PC-9 (cell line): ENCODE results near the gene SP2. TPM values are rescaled to one million over a fixed set of nuclear protein-coding genes. Genes with fewer than 3 reads are reported as not detected.

Experiments used
- Bru-seq: library from RNA; stranded (reverse); fragments of 400-500 nt; gene quantifications from one replicate; lab custom pipeline; 2021; lab: Mats Ljungman, UMichigan
- BruChase-seq, 2 experiments: library from RNA; stranded (reverse); fragments of 400-500 nt; gene quantifications; one replicate each; lab custom pipeline; 2021; lab: Mats Ljungman, UMichigan
- BruUV-seq: library from RNA; stranded (reverse); fragments of 400-500 nt; replicated peaks from 2 replicates; lab custom pipeline; 2021; lab: Mats Ljungman, UMichigan
- CTCF ChIA-PET: fragments of 300-600 bp; sonication (Branson Sonifier 250); formaldehyde crosslinking; loops from one replicate; lab custom pipeline; 2022; ENCODE audit warnings: antibody characterized with exemption; lab: Charles Lee
- POLR2A ChIA-PET: fragments of 300-600 bp; sonication (Branson Sonifier 250); formaldehyde crosslinking; loops from one replicate; lab custom pipeline; 2022; ENCODE audit warnings: antibody characterized with exemption; ENCODE audit not compliant: unreplicated experiment; lab: Charles Lee
- DNase-seq, 2 experiments: peaks; one replicate each; pipeline versions ENCODE4 v3.0.0 to v3.0.0-alpha.2; 2015 to 2022; ENCODE audit warnings: mixed read lengths in 1 of 2
- H2AFZ ChIP-seq: fragments of 200-600 bp; sonication (generic); 2 replicates; pipeline ENCODE4 v1.8.1; 2017; ENCODE audit warnings: antibody characterized with exemption
- H3F3A ChIP-seq: fragments of 200-600 bp; sonication (generic); 2 replicates; pipeline ENCODE4 v1.8.1; 2017; ENCODE audit warnings: antibody characterized with exemption, mild to moderate bottlenecking, low read depth; ENCODE audit not compliant: insufficient read depth
- H3K27ac ChIP-seq: fragments of 200-600 bp; sonication (generic); 2 replicates; pipeline ENCODE4 v1.6.1; 2016; ENCODE audit warnings: mixed run types
- H3K27me3 ChIP-seq: fragments of 200-600 bp; sonication (generic); 2 replicates; pipeline ENCODE4 v1.6.1; 2016; ENCODE audit warnings: low read depth, mixed run types; ENCODE audit not compliant: insufficient read depth
- H3K36me3 ChIP-seq: fragments of 200-600 bp; sonication (generic); 2 replicates; pipeline ENCODE4 v1.6.1; 2016; ENCODE audit warnings: low read depth, mixed run types
- H3K4me1 ChIP-seq: fragments of 200-600 bp; sonication (generic); replicated peaks from 2 replicates; pipeline ENCODE4 v1.6.1; 2016; ENCODE audit warnings: mixed run types; ENCODE audit not compliant: insufficient read depth
- H3K4me2 ChIP-seq: fragments of 200-600 bp; sonication (generic); 2 replicates; pipeline ENCODE4 v1.6.1; 2017; ENCODE audit warnings: mixed run types
- H3K4me3 ChIP-seq: fragments of 200-600 bp; sonication (generic); 2 replicates; pipeline ENCODE4 v1.6.1; 2016; ENCODE audit warnings: mixed run types
- H3K79me2 ChIP-seq: fragments of 200-600 bp; sonication (generic); 2 replicates; pipeline ENCODE4 v1.6.1; 2017; ENCODE audit warnings: low read depth, mixed run types
- H3K9me2 ChIP-seq: fragments of 200-600 bp; sonication (generic); 2 replicates; pipeline ENCODE4 v1.8.1; 2017; ENCODE audit warnings: mild to moderate bottlenecking; ENCODE audit not compliant: insufficient read depth
- H3K9me3 ChIP-seq: fragments of 200-600 bp; sonication (generic); 2 replicates; pipeline ENCODE4 v1.8.1; 2016; ENCODE audit warnings: low read depth; ENCODE audit not compliant: insufficient read depth
- H4K20me1 ChIP-seq: fragments of 200-600 bp; sonication (generic); 2 replicates; pipeline ENCODE4 v1.8.1; 2017; ENCODE audit not compliant: insufficient read depth
- CTCF ChIP-seq: fragments of 200-600 bp; sonication (generic); conservative IDR thresholded peaks from 2 replicates; pipeline ENCODE4 v1.6.1; 2017; ENCODE audit warnings: mixed run types, antibody characterized with exemption, mild to moderate bottlenecking, moderate library complexity
- EZH2 ChIP-seq: fragments of 200-600 bp; sonication (generic); IDR thresholded peaks from 2 replicates; pipeline ENCODE4 v1.8.0; 2017; ENCODE audit warnings: antibody characterized with exemption, low read depth
- intact Hi-C: fragments of 100-400 bp; cut with micrococcal nuclease; formaldehyde crosslinking; loops from one replicate; pipeline ENCODE4 v1.10.0; 2022; ENCODE audit not compliant: unreplicated experiment
- long read RNA-seq: library from polyadenylated mRNA; stranded (forward); transcript quantifications from one replicate; pipeline ENCODE4 v2.0.0, GENCODE V29; 2022
- total RNA-seq: library from RNA; stranded (reverse); gene quantifications from 2 replicates; pipeline ENCODE4 v1.2.3, GENCODE V29; 2021

Gene SP2
- total RNA-seq, result 13.5 and 18.0 TPM in 2 replicates
- Bru-seq, nascent RNA, result percentile 79 among the genes with signal in this experiment
- percentile 63 among the genes with signal in this experiment for BruChase-seq, experiment 1, labeled RNA remaining after a 2-hour chase
- BruChase-seq, experiment 2, labeled RNA remaining after a 6-hour chase, result percentile 79 among the genes with signal in this experiment
- long read RNA-seq, transcript SP2-201 (7 exons, 3,112 nt), result major isoform, 9 of 13 reads
- long read RNA-seq, partial matches to known transcripts, result 1 of 13 reads
- long read RNA-seq, other reads (novel, unspliced or antisense), result 3 of 13 reads

GRCh38 chr17:47895856-47896671, at the start of gene SP2:
Gene SP2, plus strand, starts transcription at chr17:47896236. Its CDS starts 51 bp downstream, at chr17:47896287.
- Histone ChIP-seq H4K20me1 (no peaks in the 10 kb centered on the region), H3K79me2 (peaks cover 47% of the 10 kb centered on the region), H3F3A (peaks cover 30% of the 10 kb centered on the region), H3K36me3 (no peaks in the 10 kb centered on the region; the same call in 1 of the 2 replicates), H3K4me3 (peak within 1 kb of the TSS; percentile 93), H3K27ac (peak within 1 kb of the TSS; percentile 74), H3K4me2 (peak within 1 kb of the TSS; percentile 95), H2AFZ (peak within 1 kb of the TSS; percentile 85), H3K9me3 (no peaks in the 10 kb centered on the region), H3K4me1 (peaks cover 32% of the 10 kb centered on the region), H3K9me2 (no peaks in the 10 kb centered on the region), H3K27me3 (no peaks in the 10 kb centered on the region)
- BruUV-seq, result no TSS peak
- CTCF ChIA-PET, result interaction anchor here (0.9 to 1.3 kb wide), 4 partner anchors 42 to 75 kb away, joined by 3 to 6 read pairs (median 5); partner anchors contain the start of gene CDK5RAP3
- DNase-seq, result peak; percentile 99 to 100
- intact Hi-C loops, result loop anchor here (1.0 kb wide), 4 partner anchors 51 to 127 kb away; no protein-coding TSS in a partner anchor
- POLR2A ChIA-PET, result interaction anchor here (0.6 to 1.1 kb wide), 10 partner anchors 9 to 285 kb away, joined by 3 to 10 read pairs (median 4); partner anchors contain the start of genes CDK5RAP3, PRR15L and TBX21
- TF ChIP-seq EZH2 (no peak), CTCF (peak; percentile 27; the same call in 1 of the 2 replicates)

- intact Hi-C loops, result no loop called here
- BruUV-seq, result no TSS peak
- CTCF ChIA-PET, result interaction anchor here (0.5 to 0.6 kb wide), 2 partner anchors 45 to 79 kb away, joined by 4 to 10 read pairs; no protein-coding TSS in a partner anchor
- H3K4me2 ChIP-seq, result peak overlapping the region; percentile 30; the same call in 1 of the 2 replicates
- H3K79me2 ChIP-seq, result peaks cover 60% of the 10 kb centered on the region
- H3K9me2 ChIP-seq, result no peaks in the 10 kb centered on the region
- no peak overlapping the region for H2AFZ ChIP-seq
- peaks cover 74% of the 10 kb centered on the region for H3K4me1 ChIP-seq
- DNase-seq, result no peak
- H4K20me1 ChIP-seq, result peaks cover 8% of the 10 kb centered on the region; the same call in 1 of the 2 replicates
- POLR2A ChIA-PET, result no interaction called here
- peaks cover 49% of the 10 kb centered on the region for H3F3A ChIP-seq
- H3K4me3 ChIP-seq, result no peak overlapping the region
- no peak overlapping the region for H3K27ac ChIP-seq
- H3K36me3 ChIP-seq, result peaks cover 10% of the 10 kb centered on the region; the same call in 1 of the 2 replicates
- TF ChIP-seq CTCF (no peak), EZH2 (no peak)
- H3K9me3 ChIP-seq, result no peaks in the 10 kb centered on the region
- H3K27me3 ChIP-seq, result no peaks in the 10 kb centered on the region
Measured at GRCh38 chr17:47846716-47847340, 49.2 kb upstream of the SP2 start.
